Tibial artery (tissue), 4 donors: ENCODE data around the gene BMPR1B.

Experiments used
- DNase-seq, 2 donors: peaks; one replicate each; pipeline ENCODE4 v3.0.0-alpha.2; 2019
- H3K27ac ChIP-seq, 2 donors: fragments of 200-600 bp; sonication (generic) in 1 of 2; 1 replicate in 1 of 2; 2 replicates in 1 of 2; pipeline ENCODE4 v1.5.1; 2018 to 2019; ENCODE audit warnings: mild to moderate bottlenecking in 1 of 2
- H3K27me3 ChIP-seq, 2 donors: fragments of 200-600 bp; sonication (generic) in 1 of 2; one replicate each; pipeline versions ENCODE4 v1.5.1 to v1.6.0; 2016 to 2019
- H3K36me3 ChIP-seq, 3 donors: fragments of 200-600 bp; sonication (generic) in 2 of 3; one replicate each; pipeline ENCODE4 v1.5.1; 2016 to 2019; ENCODE audit warnings: mild to moderate bottlenecking in 2 of 3
- H3K4me1 ChIP-seq, 4 donors: fragments of 200-600 bp; sonication (generic) in 2 of 4; 1 replicate in 3 of 4; 2 replicates in 1 of 4; pipeline ENCODE4 v1.5.1; 2016 to 2019
- H3K4me3 ChIP-seq, 2 donors: fragments of 200-600 bp; sonication (generic) in 1 of 2; 1 replicate in 1 of 2; 2 replicates in 1 of 2; pipeline ENCODE4 v1.5.1; 2018 to 2019; ENCODE audit warnings: mild to moderate bottlenecking in 2 of 2
- H3K9me3 ChIP-seq, 3 donors: fragments of 200-600 bp; sonication (generic) in 1 of 3; one replicate each; pipeline ENCODE4 v1.5.1; 2016 to 2019
- intact Hi-C: fragments of 100-400 bp; cut with DNase I; formaldehyde crosslinking; loops from one replicate; pipeline ENCODE4 v1.15.0; 2023; ENCODE audit warnings: low total_unique reads
- TF ChIP-seq, protein P1 (sequence below), 2 experiments: fragments of 200-600 bp in 1 of 2; fragments of 450-650 bp in 1 of 2; IDR thresholded peaks; one replicate each; pipeline ENCODE4 v1.5.1; 2017 to 2019; ENCODE audit warnings: antibody characterized with exemption in 2 of 2, mild to moderate bottlenecking in 1 of 2, moderate library complexity in 1 of 2

The BMPR1B gene

DNA sequence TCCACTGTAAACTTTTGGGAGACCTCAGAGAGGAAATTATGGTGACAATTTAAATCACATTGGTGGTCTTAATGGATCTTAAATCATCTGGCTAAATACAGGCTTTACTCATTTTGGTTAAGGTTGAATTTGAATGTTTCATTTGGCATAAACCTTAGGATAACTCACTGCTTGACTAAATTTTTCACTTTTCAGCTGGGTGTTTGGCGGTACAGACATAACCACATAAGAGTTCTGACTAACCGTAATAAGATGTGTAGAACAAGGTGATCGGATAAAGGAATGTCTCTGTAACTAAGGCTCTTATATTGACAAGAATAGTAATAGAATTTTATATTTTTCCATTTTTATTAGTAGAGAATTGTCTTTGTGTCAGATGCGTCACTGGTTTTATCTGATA, 281.0 kb downstream of the BMPR1B start:
- Histone ChIP-seq H3K36me3 (no peaks in the 10 kb centered on the region), H3K4me1 (no peaks in the 10 kb centered on the region), H3K27ac (no peak overlapping the region), H3K27me3 (no peaks in the 10 kb centered on the region), H3K4me3 (no peak overlapping the region), H3K9me3 (no peaks in the 10 kb centered on the region)
- DNase-seq: no peak
- intact Hi-C loops: no loop called here
- TF ChIP-seq, protein P1, sequence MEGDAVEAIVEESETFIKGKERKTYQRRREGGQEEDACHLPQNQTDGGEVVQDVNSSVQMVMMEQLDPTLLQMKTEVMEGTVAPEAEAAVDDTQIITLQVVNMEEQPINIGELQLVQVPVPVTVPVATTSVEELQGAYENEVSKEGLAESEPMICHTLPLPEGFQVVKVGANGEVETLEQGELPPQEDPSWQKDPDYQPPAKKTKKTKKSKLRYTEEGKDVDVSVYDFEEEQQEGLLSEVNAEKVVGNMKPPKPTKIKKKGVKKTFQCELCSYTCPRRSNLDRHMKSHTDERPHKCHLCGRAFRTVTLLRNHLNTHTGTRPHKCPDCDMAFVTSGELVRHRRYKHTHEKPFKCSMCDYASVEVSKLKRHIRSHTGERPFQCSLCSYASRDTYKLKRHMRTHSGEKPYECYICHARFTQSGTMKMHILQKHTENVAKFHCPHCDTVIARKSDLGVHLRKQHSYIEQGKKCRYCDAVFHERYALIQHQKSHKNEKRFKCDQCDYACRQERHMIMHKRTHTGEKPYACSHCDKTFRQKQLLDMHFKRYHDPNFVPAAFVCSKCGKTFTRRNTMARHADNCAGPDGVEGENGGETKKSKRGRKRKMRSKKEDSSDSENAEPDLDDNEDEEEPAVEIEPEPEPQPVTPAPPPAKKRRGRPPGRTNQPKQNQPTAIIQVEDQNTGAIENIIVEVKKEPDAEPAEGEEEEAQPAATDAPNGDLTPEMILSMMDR (IDR thresholded peaks at IDR 0.05): no peak

DNA sequence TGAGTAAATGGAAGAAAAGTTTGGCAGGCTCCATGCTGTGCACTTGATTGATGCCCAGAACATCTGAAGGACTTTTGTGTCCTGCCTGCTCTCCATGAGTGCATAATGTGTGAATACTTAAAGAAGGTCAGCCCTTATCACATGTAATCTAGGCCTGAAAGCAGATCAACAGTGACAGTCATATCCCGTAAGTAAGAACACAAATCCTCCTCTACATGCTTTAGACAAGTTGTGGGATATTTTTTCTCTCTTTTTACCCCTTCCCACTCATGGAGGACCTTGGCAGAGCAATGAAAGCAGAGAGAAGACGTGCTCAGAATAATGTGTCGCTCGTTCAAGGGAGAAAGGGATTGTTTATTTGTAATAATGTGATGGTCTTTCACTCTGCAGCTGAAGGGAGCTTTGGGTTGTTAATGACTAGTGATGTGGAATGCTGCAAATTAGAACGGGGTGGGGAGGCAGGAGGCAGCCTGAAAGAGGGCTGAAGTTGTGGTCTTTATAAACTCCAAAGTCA, 286.6 kb downstream of the BMPR1B start:
- Histone ChIP-seq H3K4me3 (no peak overlapping the region), H3K36me3 (no peaks in the 10 kb centered on the region), H3K27me3 (no peaks in the 10 kb centered on the region), H3K27ac (no peak overlapping the region), H3K9me3 (no peaks in the 10 kb centered on the region), H3K4me1 (peaks cover 0 to 6% (median 0%) of the 10 kb centered on the region in 4 donors)
- no peak for DNase-seq
- TF ChIP-seq, protein P1 (IDR thresholded peaks at IDR 0.05): no peak
- intact Hi-C loops: no loop called here

DNA sequence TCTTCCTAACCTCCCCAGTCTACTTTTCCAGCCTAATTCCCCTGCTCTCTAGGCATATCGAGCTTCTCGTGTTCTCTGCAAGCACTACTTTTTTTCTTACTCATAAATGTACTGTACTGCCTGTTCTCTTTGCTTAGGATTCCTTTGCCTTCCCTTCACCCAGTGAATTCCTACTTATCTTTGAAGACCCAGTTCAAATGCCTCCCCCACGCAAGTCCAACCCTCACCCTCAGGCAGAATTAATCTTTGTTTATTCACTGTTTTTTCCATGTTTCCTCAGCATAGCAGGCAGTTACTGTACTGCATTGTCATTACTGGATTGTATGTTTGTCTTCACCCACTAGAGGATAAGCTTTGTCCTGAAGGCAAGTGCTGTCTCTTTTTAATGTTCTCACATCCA, 287.7 kb downstream of the BMPR1B start:
- H3K4me1 ChIP-seq: peaks cover 0 to 16% (median 0%) of the 10 kb centered on the region in 4 donors
- H3K36me3 ChIP-seq: no peaks in the 10 kb centered on the region
- H3K27ac ChIP-seq: no peak overlapping the region
- intact Hi-C loops: no loop called here
- TF ChIP-seq, protein P1 (IDR thresholded peaks at IDR 0.05): no peak
- no peak for DNase-seq
- no peak overlapping the region for H3K4me3 ChIP-seq
- H3K9me3 ChIP-seq: no peaks in the 10 kb centered on the region
- no peaks in the 10 kb centered on the region for H3K27me3 ChIP-seq

DNA sequence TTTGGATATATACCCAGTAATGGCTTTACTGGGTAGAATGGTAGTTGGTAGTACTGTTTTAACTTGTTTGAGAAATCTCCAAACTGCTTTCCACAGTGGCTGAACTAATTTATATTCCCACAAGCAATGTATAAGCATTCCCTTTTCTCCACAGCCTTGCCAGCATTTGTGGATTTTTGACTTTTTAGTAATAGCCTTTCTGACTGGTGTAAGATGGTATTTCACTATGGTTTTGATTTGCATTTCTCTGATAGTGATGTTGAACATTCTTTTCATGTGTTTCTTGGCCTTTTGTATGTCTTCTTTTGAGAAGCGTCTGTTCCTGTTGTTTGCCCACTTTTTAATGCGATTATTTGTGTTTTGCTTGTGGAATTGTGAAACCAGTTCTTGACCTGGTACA, 290.5 kb downstream of the BMPR1B start:
- Histone ChIP-seq H3K27me3 (no peaks in the 10 kb centered on the region), H3K4me1 (peaks cover 0 to 24% (median 0%) of the 10 kb centered on the region in 4 donors), H3K4me3 (no peak overlapping the region), H3K36me3 (no peaks in the 10 kb centered on the region), H3K27ac (no peak overlapping the region), H3K9me3 (no peaks in the 10 kb centered on the region)
- intact Hi-C loops: no loop called here
- TF ChIP-seq, protein P1 (IDR thresholded peaks at IDR 0.05): no peak
- DNase-seq: no peak

DNA sequence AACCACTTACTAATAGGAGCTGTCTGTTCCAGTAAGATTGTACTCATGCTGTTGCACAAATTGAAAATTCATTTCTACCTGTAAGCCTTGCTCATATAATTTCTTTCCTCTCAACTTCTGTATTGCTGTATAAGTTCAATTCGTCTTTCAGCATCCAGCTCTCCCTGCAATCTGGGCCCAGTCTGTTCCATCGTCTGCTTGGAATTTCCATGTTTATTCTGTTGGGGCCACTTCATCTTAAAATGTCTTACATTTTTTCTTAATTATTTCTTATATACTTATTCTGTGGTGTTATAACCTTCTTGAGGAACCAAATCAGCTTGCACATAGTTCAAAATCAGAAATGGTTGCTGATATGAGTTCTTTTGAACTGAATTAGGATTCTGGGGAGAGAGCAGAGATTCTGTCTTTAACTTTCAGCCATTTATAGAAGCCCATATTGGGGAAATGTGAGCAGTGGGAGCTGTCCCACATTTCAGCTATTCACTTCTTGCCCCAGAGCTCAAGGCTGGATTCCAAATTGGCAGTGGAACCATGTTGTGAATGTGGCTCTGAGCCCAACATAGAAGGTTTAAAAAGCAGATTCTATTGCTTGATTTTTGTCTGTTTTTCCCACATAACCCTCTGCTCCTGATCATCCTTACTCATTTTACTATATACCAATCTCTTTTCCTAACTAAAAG, 291.9 kb downstream of the BMPR1B start:
- no peak overlapping the region for H3K4me3 ChIP-seq
- intact Hi-C loops: no loop called here
- TF ChIP-seq, protein P1 (IDR thresholded peaks at IDR 0.05): no peak
- H3K36me3 ChIP-seq: no peaks in the 10 kb centered on the region
- H3K27ac ChIP-seq: no peak overlapping the region
- no peaks in the 10 kb centered on the region for H3K9me3 ChIP-seq
- H3K4me1 ChIP-seq: peaks cover 0 to 24% (median 0%) of the 10 kb centered on the region in 4 donors
- H3K27me3 ChIP-seq: no peaks in the 10 kb centered on the region
- no peak for DNase-seq
